Left renal pelvis (tissue), 4 donors: Measurements from ENCODE around the gene SLC18A3. TPM values are rescaled to one million over a fixed set of nuclear protein-coding genes. Genes with fewer than 3 reads are reported as not detected.

ENCODE experiments used
- DNase-seq, 4 donors: peaks; one replicate each; pipeline ENCODE4 v3.0.0-alpha.2; 2013; ENCODE audit warnings: low read depth in 4 of 4, low spot score in 3 of 4
- polyA plus RNA-seq, 4 donors: library from polyadenylated mRNA; unstranded; fragments of 120-200 nt; gene quantifications; one replicate each; pipeline ENCODE4 v1.2.1, GENCODE V29; 2013; ENCODE audit not compliant: insufficient read length in 4 of 4

The SLC18A3 gene
- polyA plus RNA-seq, 4 donors, result not detected

- no peak for DNase-seq
Measured at GRCh38 chr10:49610458-49611165, 502 bp downstream of the SLC18A3 start.

- no peak for DNase-seq
Measured at GRCh38 chr10:49611166-49611815, 1.2 kb downstream of the SLC18A3 start.

- no peak for DNase-seq
Measured at GRCh38 chr10:49611816-49612512, 1.9 kb downstream of the SLC18A3 start.

- no peak for DNase-seq
Measured at GRCh38 chr10:49612513-49613164, 2.5 kb downstream of the SLC18A3 start.

GRCh38 chr10:49613165-49613881 lies 3.2 kb downstream of the SLC18A3 start:
- no peak for DNase-seq

GRCh38 chr10:49613882-49614241 lies 3.8 kb downstream of the SLC18A3 start, which contains the start of gene CHAT:
TSS of gene CHAT (plus strand) at chr10:49614037. CDS start at chr10:49614190, 153 bp downstream.
- no peak for DNase-seq

- DNase-seq, result no peak
Measured at GRCh38 chr10:49614242-49615198, 4.4 kb downstream of the SLC18A3 start.

GRCh38 chr10:49615213-49615612 lies 5.1 kb downstream of the SLC18A3 start:
- no peak for DNase-seq

GRCh38 chr10:49615721-49616120 lies 5.6 kb downstream of the SLC18A3 start:
- no peak for DNase-seq

GRCh38 chr10:49616421-49617101 lies 6.5 kb downstream of the SLC18A3 start:
- DNase-seq, result no peak

GRCh38 chr10:49617121-49618020 lies 7.3 kb downstream of the SLC18A3 start:
- no peak for DNase-seq

- DNase-seq, result no peak
Measured at GRCh38 chr10:49618821-49619220, 8.7 kb downstream of the SLC18A3 start.

- no peak for DNase-seq
Measured at GRCh38 chr10:49619613-49620012, 9.5 kb downstream of the SLC18A3 start.

GRCh38 chr10:49620286-49620810 lies 10.2 kb downstream of the SLC18A3 start:
- DNase-seq, result no peak

- DNase-seq, result no peak
Measured at GRCh38 chr10:49620841-49621378, 10.8 kb downstream of the SLC18A3 start.

GRCh38 chr10:49621561-49621960 lies 11.5 kb downstream of the SLC18A3 start:
- DNase-seq, result no peak
